Testis (tissue), 3 donors: ENCODE results near the gene CD300E. TPM values are rescaled to one million over a fixed set of nuclear protein-coding genes. Genes with fewer than 3 reads are reported as not detected.

Source experiments
- DNase-seq: peaks from one replicate; pipeline ENCODE4 v3.0.0-alpha.2; 2019
- H3K27ac ChIP-seq, 2 donors: fragments of 200-600 bp; sonication (generic); one replicate each; pipeline ENCODE4 v1.5.1; 2019
- H3K27me3 ChIP-seq: fragments of 200-600 bp; sonication (generic); one replicate; pipeline ENCODE4 v1.5.1; 2019
- H3K36me3 ChIP-seq: fragments of 200-600 bp; sonication (generic); one replicate; pipeline ENCODE4 v1.5.1; 2017; ENCODE audit warnings: low read depth; ENCODE audit errors: missing control alignments
- H3K4me1 ChIP-seq: fragments of 200-600 bp; sonication (generic); one replicate; pipeline ENCODE4 v1.5.1; 2019
- H3K4me3 ChIP-seq, 2 donors: fragments of 200-600 bp; sonication (generic); one replicate each; pipeline ENCODE4 v1.5.1; 2017 to 2019
- H3K9me3 ChIP-seq: fragments of 200-600 bp; sonication (generic); one replicate; pipeline ENCODE4 v1.5.1; 2017
- POLR2A ChIP-seq: fragments of 450-650 bp; IDR thresholded peaks from one replicate; pipeline ENCODE4 v1.6.1; 2017; ENCODE audit warnings: antibody characterized with exemption, mild to moderate bottlenecking, moderate library complexity
- WGBS, 2 donors: methylation state at CpG; one replicate each; pipeline ENCODE4 v1.1.5; 2018; 5-methylcytosine and 5-hydroxymethylcytosine counted together
- intact Hi-C: fragments of 100-400 bp; cut with DNase I; formaldehyde crosslinking; loops from one replicate; pipeline ENCODE4 v1.15.1; 2023; ENCODE audit warnings: low total_unique reads
- polyA plus RNA-seq: library from polyadenylated mRNA; stranded (reverse); fragments of 350-450 nt; fragmentation: Illumina TruSeq; extraction: RNeasy Lipid Tissue Mini Kit (QIAGEN cat#74804); gene quantifications from one replicate; pipeline ENCODE4 v1.2.3, GENCODE V29; 2014; ENCODE audit warnings: low read depth, low replicate concordance; ENCODE audit not compliant: insufficient read depth
- total RNA-seq, 2 donors: library from RNA; depleted of rRNA; stranded (reverse); fragments of >200 nt; gene quantifications; one replicate each; pipeline ENCODE4 v1.2.3, GENCODE V29; 2016
- TF ChIP-seq, protein P1 (sequence below), 3 experiments: fragments of 450-650 bp in 2 of 3; fragments of 200-600 bp in 1 of 3; sonication (generic) in 1 of 3; IDR thresholded peaks; one replicate each; pipeline ENCODE4 v1.5.1; 2016 to 2019; ENCODE audit warnings: antibody characterized with exemption in 3 of 3, mild to moderate bottlenecking in 2 of 3, moderate library complexity in 1 of 3

Gene CD300E
- total and polyA plus RNA-seq, 3 donors from 2014 or later = 0.31 to 0.45 TPM; not detected in 1

DNA sequence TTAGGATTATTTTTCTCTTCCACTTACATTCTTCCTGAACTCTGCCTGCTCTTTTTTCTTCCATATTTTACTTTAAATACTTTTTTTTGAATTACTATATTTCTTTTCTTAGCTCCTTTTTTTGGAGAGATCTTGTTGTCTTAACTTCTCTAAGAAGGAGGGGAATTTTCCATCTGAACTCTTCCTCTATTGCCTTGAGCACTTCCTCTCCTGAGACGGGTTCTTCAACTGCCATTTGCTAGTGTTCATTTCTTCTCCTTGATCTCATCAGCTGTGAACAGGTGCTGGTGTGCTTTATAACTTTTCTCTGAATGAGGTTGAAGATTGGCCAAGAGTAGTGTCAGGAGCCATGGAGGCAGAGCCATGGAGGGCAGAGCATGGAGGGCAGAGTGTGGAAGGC is 16.3 kb downstream of the CD300E start:
- Histone ChIP-seq H3K36me3 (no peaks in the 10 kb centered on the region), H3K27me3 (no peaks in the 10 kb centered on the region), H3K4me1 (no peaks in the 10 kb centered on the region), H3K27ac (no peak overlapping the region), H3K4me3 (no peak overlapping the region), H3K9me3 (no peaks in the 10 kb centered on the region)
- intact Hi-C loops = no loop called here
- no peak for TF ChIP-seq POLR2A
- TF ChIP-seq, protein P1, sequence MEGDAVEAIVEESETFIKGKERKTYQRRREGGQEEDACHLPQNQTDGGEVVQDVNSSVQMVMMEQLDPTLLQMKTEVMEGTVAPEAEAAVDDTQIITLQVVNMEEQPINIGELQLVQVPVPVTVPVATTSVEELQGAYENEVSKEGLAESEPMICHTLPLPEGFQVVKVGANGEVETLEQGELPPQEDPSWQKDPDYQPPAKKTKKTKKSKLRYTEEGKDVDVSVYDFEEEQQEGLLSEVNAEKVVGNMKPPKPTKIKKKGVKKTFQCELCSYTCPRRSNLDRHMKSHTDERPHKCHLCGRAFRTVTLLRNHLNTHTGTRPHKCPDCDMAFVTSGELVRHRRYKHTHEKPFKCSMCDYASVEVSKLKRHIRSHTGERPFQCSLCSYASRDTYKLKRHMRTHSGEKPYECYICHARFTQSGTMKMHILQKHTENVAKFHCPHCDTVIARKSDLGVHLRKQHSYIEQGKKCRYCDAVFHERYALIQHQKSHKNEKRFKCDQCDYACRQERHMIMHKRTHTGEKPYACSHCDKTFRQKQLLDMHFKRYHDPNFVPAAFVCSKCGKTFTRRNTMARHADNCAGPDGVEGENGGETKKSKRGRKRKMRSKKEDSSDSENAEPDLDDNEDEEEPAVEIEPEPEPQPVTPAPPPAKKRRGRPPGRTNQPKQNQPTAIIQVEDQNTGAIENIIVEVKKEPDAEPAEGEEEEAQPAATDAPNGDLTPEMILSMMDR (IDR thresholded peaks at IDR 0.05) = no peak
- DNase-seq = no peak
- 74 to 79% methylated on average over 1 of the region's 1 CpG for WGBS, 2 donors

- no peak for DNase-seq
- Histone ChIP-seq H3K27ac (no peak overlapping the region), H3K4me1 (no peaks in the 10 kb centered on the region), H3K36me3 (no peaks in the 10 kb centered on the region), H3K27me3 (no peaks in the 10 kb centered on the region), H3K4me3 (no peak overlapping the region), H3K9me3 (no peaks in the 10 kb centered on the region)
- intact Hi-C loops = no loop called here
- 83 to 94% methylated on average over 8 of the region's 8 CpGs for WGBS, 2 donors
- TF ChIP-seq POLR2A = no peak
- TF ChIP-seq, protein P1 (IDR thresholded peaks at IDR 0.05) = no peak
These were observed 17.5 kb downstream of the CD300E start for GRCh38 chr17:74606050-74606449.

- 53 to 66% methylated on average over 10 of the region's 10 CpGs for WGBS, 2 donors
- intact Hi-C loops = no loop called here
- DNase-seq = peak; percentile 27
These were observed 18.2 kb downstream of the CD300E start for GRCh38 chr17:74605361-74605760.

GRCh38 chr17:74604761-74605160 is 18.8 kb downstream of the CD300E start:
- Histone ChIP-seq H3K27ac (no peak overlapping the region), H3K4me3 (no peak overlapping the region), H3K27me3 (no peaks in the 10 kb centered on the region), H3K9me3 (no peaks in the 10 kb centered on the region), H3K4me1 (no peaks in the 10 kb centered on the region), H3K36me3 (no peaks in the 10 kb centered on the region)
- no peak for TF ChIP-seq POLR2A
- TF ChIP-seq, protein P1 (IDR thresholded peaks at IDR 0.05) = no peak
- intact Hi-C loops = no loop called here
- DNase-seq = no peak
- 74 to 83% methylated on average over 10 of the region's 10 CpGs for WGBS, 2 donors

More at GRCh38 chr17:74605361-74605760, 18.2 kb downstream of the CD300E start:
- Histone ChIP-seq H3K4me1 (no peaks in the 10 kb centered on the region), H3K9me3 (no peaks in the 10 kb centered on the region), H3K27me3 (no peaks in the 10 kb centered on the region), H3K4me3 (no peak overlapping the region), H3K36me3 (no peaks in the 10 kb centered on the region), H3K27ac (no peak overlapping the region)
- TF ChIP-seq, protein P1 (IDR thresholded peaks at IDR 0.05) = no peak
- no peak for TF ChIP-seq POLR2A

GRCh38 chr17:74604200-74604599 is 19.3 kb downstream of the CD300E start:
- TF ChIP-seq, protein P1 (IDR thresholded peaks at IDR 0.05) = no peak
- TF ChIP-seq POLR2A = no peak
- H3K4me1 ChIP-seq = no peaks in the 10 kb centered on the region
- no peaks in the 10 kb centered on the region for H3K9me3 ChIP-seq
- WGBS, 2 donors = 88 to 93% methylated on average over 6 of the region's 6 CpGs
- intact Hi-C loops = no loop called here
- no peak overlapping the region for H3K4me3 ChIP-seq
- no peaks in the 10 kb centered on the region for H3K27me3 ChIP-seq
- H3K27ac ChIP-seq = no peak overlapping the region
- no peaks in the 10 kb centered on the region for H3K36me3 ChIP-seq
- DNase-seq = no peak
